Measurements from ENCODE around the gene NQO2. TPM values are rescaled to one million over a fixed set of nuclear protein-coding genes. Genes with fewer than 3 reads are reported as not detected.

NQO2 gene
- total RNA-seq, 1 experiment from 2014 or later: 105 TPM

DNA sequence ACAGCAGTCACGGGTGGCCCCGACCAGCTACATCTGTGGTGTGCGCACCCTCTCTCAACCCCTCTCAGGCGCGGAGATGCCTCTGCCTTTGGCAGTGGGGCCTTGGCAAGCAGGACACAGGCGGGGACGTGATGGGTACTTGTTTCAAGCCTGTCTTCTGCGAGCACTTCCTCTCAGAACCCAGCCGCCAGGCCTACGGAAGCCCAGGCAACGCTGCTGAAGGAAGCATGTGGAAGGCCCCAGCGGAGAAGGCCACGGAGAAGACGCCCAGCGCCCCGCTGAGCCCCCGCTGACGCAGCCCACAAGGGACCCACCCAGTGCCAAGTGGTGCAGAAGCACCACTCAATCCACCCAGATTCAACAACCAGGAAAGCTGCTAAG is 41.4 kb upstream of the NQO2 start:
- peak overlapping the region; percentile 14 for H3K18ac ChIP-seq (ENCODE audit: insufficient read length, low read depth, low read length)
- H2BK120ac ChIP-seq (ENCODE audit: low read depth, low read length, poor library complexity, severe bottlenecking): no peak overlapping the region
- H3K79me1 ChIP-seq (ENCODE audit: insufficient read depth, low read depth, low read length, poor library complexity, severe bottlenecking): no peaks in the 10 kb centered on the region
- H3K4me1 ChIP-seq (ENCODE audit: insufficient read depth, low read length): peaks cover 11% of the 10 kb centered on the region; the same call in 1 of the 2 replicates
- no peak overlapping the region for H3K4me2 ChIP-seq (ENCODE audit: insufficient read depth, insufficient read length, low read length)
- no peak overlapping the region for H3K23ac ChIP-seq (ENCODE audit: insufficient read length, low read depth, low read length)
- H2AK5ac ChIP-seq (ENCODE audit: insufficient read length, low read length): no peak overlapping the region
- H3K79me2 ChIP-seq (ENCODE audit: insufficient read depth, low read length): no peaks in the 10 kb centered on the region
- no CpG with 5 or more reads among the region's 18 CpGs for WGBS (ENCODE audit: extremely low coverage, insufficient read length, low lambda C conversion rate)
- H3K23me2 ChIP-seq (ENCODE audit: insufficient read length, low read depth, low read length, poor library complexity, severe bottlenecking): no peaks in the 10 kb centered on the region
- Mint-ChIP-seq H3K4me1 (peaks cover 40 to 51% of the 10 kb centered on the region in 2 experiments), H3K27ac (no peak overlapping the region), H3K36me3 (ENCODE audit: insufficient read depth in 1 of 3, low read depth in 3 of 3) (peaks cover 0 to 3% (median 0%) of the 10 kb centered on the region in 3 experiments; a peak in 2 of 7 replicates), H3K9me3 (no peaks in the 10 kb centered on the region), H3K4me3 (no peak overlapping the region), H3K27me3 (ENCODE audit: low read depth) (no peaks in the 10 kb centered on the region)
- no peak overlapping the region for H4K8ac ChIP-seq (replicated peaks; ENCODE audit: insufficient read length, low read depth, low read length)
- no peak overlapping the region for H4K5ac ChIP-seq (ENCODE audit: insufficient read length, low read depth, low read length)
- H4K91ac ChIP-seq (ENCODE audit: insufficient read length, low read depth, low read length): no peak overlapping the region
- TF ChIP-seq, protein P1, sequence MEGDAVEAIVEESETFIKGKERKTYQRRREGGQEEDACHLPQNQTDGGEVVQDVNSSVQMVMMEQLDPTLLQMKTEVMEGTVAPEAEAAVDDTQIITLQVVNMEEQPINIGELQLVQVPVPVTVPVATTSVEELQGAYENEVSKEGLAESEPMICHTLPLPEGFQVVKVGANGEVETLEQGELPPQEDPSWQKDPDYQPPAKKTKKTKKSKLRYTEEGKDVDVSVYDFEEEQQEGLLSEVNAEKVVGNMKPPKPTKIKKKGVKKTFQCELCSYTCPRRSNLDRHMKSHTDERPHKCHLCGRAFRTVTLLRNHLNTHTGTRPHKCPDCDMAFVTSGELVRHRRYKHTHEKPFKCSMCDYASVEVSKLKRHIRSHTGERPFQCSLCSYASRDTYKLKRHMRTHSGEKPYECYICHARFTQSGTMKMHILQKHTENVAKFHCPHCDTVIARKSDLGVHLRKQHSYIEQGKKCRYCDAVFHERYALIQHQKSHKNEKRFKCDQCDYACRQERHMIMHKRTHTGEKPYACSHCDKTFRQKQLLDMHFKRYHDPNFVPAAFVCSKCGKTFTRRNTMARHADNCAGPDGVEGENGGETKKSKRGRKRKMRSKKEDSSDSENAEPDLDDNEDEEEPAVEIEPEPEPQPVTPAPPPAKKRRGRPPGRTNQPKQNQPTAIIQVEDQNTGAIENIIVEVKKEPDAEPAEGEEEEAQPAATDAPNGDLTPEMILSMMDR (conservative IDR thresholded peaks at IDR 0.05): no peak
- no peak overlapping the region for H2AFZ ChIP-seq (ENCODE audit: low read length)
- H3K9me3 ChIP-seq (ENCODE audit: control insufficient read depth, low read depth, low read length): no peaks in the 10 kb centered on the region
- H3K27ac ChIP-seq (ENCODE audit: insufficient read length, low read depth, low read length): no peak overlapping the region
- no peaks in the 10 kb centered on the region for H4K20me1 ChIP-seq (ENCODE audit: control insufficient read depth, insufficient read depth, insufficient read length)
- no peak overlapping the region for H3T11ph ChIP-seq (ENCODE audit: low read length)
- DNase-seq: no peak
- H3K4ac ChIP-seq (ENCODE audit: low read depth, low read length): no peak overlapping the region; the same call in 1 of the 2 replicates
- H3K27me3 ChIP-seq (ENCODE audit: insufficient read depth, low read length): no peaks in the 10 kb centered on the region
- H3K56ac ChIP-seq (ENCODE audit: insufficient read length, low read depth, low read length): no peak overlapping the region
- no peak overlapping the region for H2BK5ac ChIP-seq (ENCODE audit: insufficient read length, low read length)
- H3K9ac ChIP-seq (ENCODE audit: extremely low read depth, insufficient read length, low read length): no peak overlapping the region
- no peak overlapping the region for H2BK20ac ChIP-seq (ENCODE audit: low read depth, low read length, poor library complexity, severe bottlenecking)
- no peak overlapping the region; the same call in 1 of the 2 replicates for H3K14ac ChIP-seq (ENCODE audit: insufficient read depth, low read length)
- no peak overlapping the region for H2BK15ac ChIP-seq (ENCODE audit: low read depth, low read length)
- no peak overlapping the region for H2BK12ac ChIP-seq (ENCODE audit: insufficient read length, low read depth, low read length)

Data from H9 (cell line).